Panc1 (cell line): ENCODE results near the gene CMTM4.

Experiments
- CTCF ChIP-seq: fragments of 450-650 bp; IDR thresholded peaks from 2 replicates; pipeline ENCODE4 v1.5.1; 2017; ENCODE audit warnings: mild to moderate bottlenecking
- POLR2AphosphoS5 ChIP-seq: IDR thresholded peaks from 2 replicates; pipeline ENCODE4 v1.6.1; 2012; ENCODE audit warnings: mild to moderate bottlenecking, low read depth, low read length, moderate library complexity
- REST ChIP-seq, 2 experiments: IDR thresholded peaks; 2 replicates each; pipeline ENCODE4 v1.6.1; 2011 to 2012; ENCODE audit warnings: low read depth in 2 of 2, control low read depth in 1 of 2, low read length in 1 of 2, mild to moderate bottlenecking in 1 of 2, moderate library complexity in 1 of 2; ENCODE audit not compliant: insufficient read depth in 1 of 2
- SIN3A ChIP-seq: IDR thresholded peaks from 2 replicates; pipeline ENCODE4 v1.6.1; 2012; ENCODE audit warnings: low read depth, mild to moderate bottlenecking, low read length, moderate library complexity, borderline replicate concordance; ENCODE audit not compliant: insufficient read depth

GRCh38 chr16:66651474-66651765 is 45.1 kb downstream of the CMTM4 start:
- TF ChIP-seq CTCF (no peak), SIN3A (no peak), REST (IDR thresholded peaks at IDR 0.05; ENCODE audit: insufficient read depth in 1 of 2, low read depth in 2 of 2, low read length in 1 of 2) (no peak), POLR2AphosphoS5 (no peak)
